CD4-positive, alpha-beta T cell (primary cell): ENCODE measurements around the gene CALN1. TPM values are rescaled to one million over a fixed set of nuclear protein-coding genes. Genes with fewer than 3 reads are reported as not detected.

ENCODE experiments used
- ATAC-seq: fragments of 200-7000 bp; cut with Tn5 transposase; one replicate; pipeline ENCODE4 v1.10.0; 2022; ENCODE audit warnings: mild to moderate bottlenecking; ENCODE audit not compliant: poor library complexity
- CTCF ChIA-PET: fragments of 350-600 bp; sonication (Branson Sonifier 250); formaldehyde crosslinking; loops from one replicate; lab custom pipeline; 2021; ENCODE audit warnings: antibody characterized with exemption, inconsistent platforms; lab: Charles Lee
- POLR2A ChIA-PET: fragments of 350-600 bp; sonication (Branson Sonifier 250); formaldehyde crosslinking; loops from one replicate; lab custom pipeline; 2021; ENCODE audit warnings: antibody characterized with exemption, inconsistent platforms; lab: Charles Lee
- DNase-seq, 14 experiments: peaks; one replicate each; pipeline ENCODE4 v3.0.0-alpha.2; 2013 to 2020; ENCODE audit warnings: mixed read lengths in 2 of 14
- H3K27ac ChIP-seq, 2 donors: one replicate each; pipeline versions ENCODE4 v1.5.1 to v1.7.0; 2013; ENCODE audit warnings: low read length in 2 of 2, low read depth in 1 of 2, mild to moderate bottlenecking in 1 of 2
- H3K27me3 ChIP-seq, 2 experiments: 1 replicate in 1 of 2; 2 replicates in 1 of 2; pipeline versions ENCODE4 v1.6.1 to v1.7.0; 2013; ENCODE audit warnings: low read length in 2 of 2, control low read depth in 1 of 2, mild to moderate bottlenecking in 1 of 2, moderate library complexity in 1 of 2; ENCODE audit not compliant: insufficient read depth in 2 of 2, control insufficient read depth in 1 of 2
- H3K36me3 ChIP-seq: one replicate; pipeline ENCODE4 v1.6.1; 2013; ENCODE audit warnings: low read length, control low read depth; ENCODE audit not compliant: insufficient read depth
- H3K4me1 ChIP-seq: one replicate; pipeline ENCODE4 v1.6.1; 2013; ENCODE audit warnings: low read length, control low read depth; ENCODE audit not compliant: insufficient read depth
- H3K4me3 ChIP-seq: one replicate; pipeline ENCODE4 v1.5.1; 2013; ENCODE audit warnings: mild to moderate bottlenecking, low read length, moderate library complexity
- H3K9me3 ChIP-seq, 2 experiments: 1 replicate in 1 of 2; 2 replicates in 1 of 2; pipeline versions ENCODE4 v1.6.1 to v1.7.0; 2013; ENCODE audit warnings: low read length in 2 of 2, mild to moderate bottlenecking in 2 of 2, control low read depth in 1 of 2, moderate library complexity in 1 of 2; ENCODE audit not compliant: control insufficient read depth in 1 of 2, insufficient read depth in 1 of 2
- H3K27ac Mint-ChIP-seq: one replicate; pipeline ENCODE4 v1.8.0; 2020; ENCODE audit warnings: mixed read lengths
- H3K27me3 Mint-ChIP-seq: one replicate; pipeline ENCODE4 v1.8.0; 2021; ENCODE audit warnings: mixed read lengths
- H3K36me3 Mint-ChIP-seq: one replicate; pipeline ENCODE4 v1.8.0; 2021; ENCODE audit warnings: low read depth, mixed read lengths
- H3K4me1 Mint-ChIP-seq: one replicate; pipeline ENCODE4 v1.8.0; 2021; ENCODE audit warnings: low read depth, mixed read lengths
- H3K4me3 Mint-ChIP-seq: one replicate; pipeline ENCODE4 v1.8.0; 2020; ENCODE audit warnings: mild to moderate bottlenecking, mixed read lengths
- H3K9me3 Mint-ChIP-seq: one replicate; pipeline ENCODE4 v1.8.0; 2020; ENCODE audit warnings: mixed read lengths
- CTCF ChIP-seq: fragments of 200-600 bp; IDR thresholded peaks from one replicate; pipeline ENCODE4 v1.8.0; 2022; ENCODE audit warnings: antibody characterized with exemption, mild to moderate bottlenecking
- intact Hi-C, 2 experiments: fragments of 100-400 bp; cut with DNase I in 1 of 2; cut with micrococcal nuclease in 1 of 2; formaldehyde crosslinking; loops; one replicate each; pipeline versions ENCODE4 v1.15.1 to v1.9.0; 2023 to 2025; cut with DNase I, micrococcal nuclease
- total RNA-seq, 174 experiments: library from RNA in 2 of 174; stranded (reverse) in 2 of 174; gene quantifications; one replicate each; pipeline ENCODE4 v1.2.3 and lab custom pipeline; 2021 to 2026

CALN1 gene
- total RNA-seq, 2 experiments from 2014 or later: 0.06 TPM; not detected in 1

GRCh38 chr7:72243329-72243728 is 168.8 kb downstream of the CALN1 start:
- Mint-ChIP-seq H3K4me3 (no peak overlapping the region), H3K36me3 (no peaks in the 10 kb centered on the region), H3K27me3 (no peaks in the 10 kb centered on the region), H3K4me1 (no peaks in the 10 kb centered on the region), H3K9me3 (peaks cover 7% of the 10 kb centered on the region), H3K27ac (no peak overlapping the region)
- no peaks in the 10 kb centered on the region for H3K4me1 ChIP-seq
- H3K9me3 ChIP-seq: peaks cover 0 to 20% of the 10 kb centered on the region in 2 experiments
- no peak for TF ChIP-seq CTCF
- H3K36me3 ChIP-seq: no peaks in the 10 kb centered on the region
- ChIA-PET CTCF (no interaction called here), POLR2A (no interaction called here)
- H3K27me3 ChIP-seq: no peaks in the 10 kb centered on the region
- no peak for DNase-seq
- no peak overlapping the region for H3K4me3 ChIP-seq
- no peak for ATAC-seq
- H3K27ac ChIP-seq: no peak overlapping the region
- intact Hi-C loops: no loop called here

- ATAC-seq (no peak), DNase-seq (no peak)
- TF ChIP-seq CTCF: no peak
- Histone ChIP-seq H3K27ac (no peak overlapping the region), H3K36me3 (no peaks in the 10 kb centered on the region), H3K27me3 (no peaks in the 10 kb centered on the region), H3K4me3 (no peak overlapping the region), H3K4me1 (no peaks in the 10 kb centered on the region), H3K9me3 (peaks cover 0 to 6% of the 10 kb centered on the region in 2 experiments)
- intact Hi-C loops: no loop called here
- Mint-ChIP-seq H3K4me3 (no peak overlapping the region), H3K9me3 (no peaks in the 10 kb centered on the region), H3K27ac (no peak overlapping the region), H3K27me3 (no peaks in the 10 kb centered on the region), H3K4me1 (no peaks in the 10 kb centered on the region), H3K36me3 (no peaks in the 10 kb centered on the region)
- CTCF ChIA-PET: no interaction called here
- POLR2A ChIA-PET: no interaction called here
Measured at GRCh38 chr7:72235351-72235750, 176.8 kb downstream of the CALN1 start.

DNA sequence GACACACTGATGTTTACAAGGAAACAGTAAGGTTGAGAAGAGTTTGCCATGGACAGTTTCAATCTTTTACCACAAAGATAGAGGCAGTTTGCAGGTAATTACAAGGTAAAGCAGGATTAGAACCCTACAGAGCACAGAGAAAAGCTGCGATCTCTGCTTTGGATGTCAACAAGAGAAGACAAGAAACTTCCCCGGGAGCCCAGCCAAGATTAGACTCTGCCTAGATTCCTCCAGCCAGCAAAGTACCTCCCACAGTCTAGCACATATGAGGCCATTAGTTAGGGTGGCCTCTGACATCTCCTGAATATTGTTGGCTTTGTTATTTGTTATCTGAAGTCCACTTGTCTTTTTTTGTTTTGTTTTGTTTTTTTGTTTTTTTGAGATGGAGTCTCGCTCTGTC is 178.1 kb downstream of the CALN1 start:
- H3K27me3 ChIP-seq: no peaks in the 10 kb centered on the region
- Mint-ChIP-seq H3K9me3 (no peaks in the 10 kb centered on the region), H3K4me3 (no peak overlapping the region), H3K36me3 (no peaks in the 10 kb centered on the region), H3K27me3 (no peaks in the 10 kb centered on the region), H3K4me1 (no peaks in the 10 kb centered on the region), H3K27ac (no peak overlapping the region)
- ATAC-seq (no peak), DNase-seq (no peak)
- H3K36me3 ChIP-seq: no peaks in the 10 kb centered on the region
- CTCF ChIA-PET: no interaction called here
- POLR2A ChIA-PET: no interaction called here
- TF ChIP-seq CTCF: no peak
- H3K4me1 ChIP-seq: no peaks in the 10 kb centered on the region
- no peak overlapping the region for H3K27ac ChIP-seq
- no peak overlapping the region for H3K4me3 ChIP-seq
- intact Hi-C loops: no loop called here
- peaks cover 0 to 6% of the 10 kb centered on the region in 2 experiments for H3K9me3 ChIP-seq
